ENCODE data around the gene PTPN2. TPM values are rescaled to one million over a fixed set of nuclear protein-coding genes. Genes with fewer than 3 reads are reported as not detected.

Gene PTPN2
- total RNA-seq, 2 experiments from 2014 or later, result 49.4 to 53.8 TPM

DNA sequence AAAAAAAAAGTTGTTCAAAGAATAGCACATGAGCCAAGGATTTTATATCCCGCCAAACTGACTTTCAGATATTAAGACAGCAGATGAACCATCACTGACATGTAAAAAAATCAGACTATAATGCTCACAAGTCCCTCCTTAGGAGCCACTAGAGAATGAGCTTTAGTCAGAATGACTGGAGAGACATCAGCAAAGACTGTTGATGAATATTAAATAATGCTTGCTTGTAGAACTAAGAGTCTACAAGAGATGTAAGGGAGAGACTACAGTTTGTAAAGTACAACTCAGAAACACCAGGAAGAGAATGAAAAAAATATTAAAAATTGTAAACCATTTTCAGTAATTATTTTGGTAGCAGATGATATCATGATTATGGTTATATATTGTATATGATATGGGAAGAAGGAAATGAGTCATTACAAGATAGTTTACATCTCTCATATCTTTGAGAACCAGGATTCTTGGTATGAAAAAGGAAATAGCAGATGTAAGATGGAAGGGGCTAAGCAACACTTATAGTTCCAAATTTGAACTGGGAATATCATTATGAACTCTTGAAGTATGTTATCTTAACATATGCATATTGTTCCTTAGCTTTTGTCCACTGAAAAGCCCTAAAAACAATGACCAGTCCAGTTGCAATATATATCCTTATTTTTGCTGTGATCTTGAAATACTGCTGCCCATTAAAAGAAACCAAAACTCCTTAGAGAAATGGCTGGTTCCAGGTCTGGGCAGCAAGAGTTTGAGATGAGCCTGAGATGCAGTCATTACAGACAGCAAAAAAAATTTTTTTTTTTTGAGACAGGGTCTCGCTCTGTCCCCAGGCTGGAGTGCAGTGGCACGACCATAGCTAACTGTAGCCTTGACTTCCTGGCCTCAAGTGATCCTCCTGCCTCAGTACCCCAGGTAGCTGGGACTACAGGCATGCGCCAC, 55.7 kb downstream of the PTPN2 start:
- Histone ChIP-seq H3K9me3 (ENCODE audit: control insufficient read depth in 1 of 2, insufficient read depth in 1 of 2, low read length in 2 of 2) (peaks cover 8 to 10% of the 10 kb centered on the region in 2 experiments), H3K27me3 (ENCODE audit: control insufficient read depth in 1 of 2, insufficient read depth in 2 of 2, low read length in 2 of 2) (no peaks in the 10 kb centered on the region), H3K4me1 (ENCODE audit: insufficient read depth, low read length) (no peaks in the 10 kb centered on the region), H3K27ac (ENCODE audit: low read depth in 1 of 2, low read length in 2 of 2) (no peak overlapping the region), H3K4me3 (ENCODE audit: low read length) (no peak overlapping the region), H3K36me3 (ENCODE audit: insufficient read depth, low read length) (peaks cover 64% of the 10 kb centered on the region)
- Mint-ChIP-seq H3K27me3 (no peaks in the 10 kb centered on the region), H3K36me3 (ENCODE audit: low read depth) (peaks cover 88% of the 10 kb centered on the region), H3K4me3 (no peak overlapping the region), H3K27ac (no peak overlapping the region), H3K4me1 (ENCODE audit: low read depth) (no peaks in the 10 kb centered on the region), H3K9me3 (peaks cover 3% of the 10 kb centered on the region)
- ChIA-PET CTCF (no interaction called here), POLR2A (interaction anchor here (0.9 kb wide), 1 partner anchor 12 kb away, joined by 3 read pairs; no protein-coding TSS in a partner anchor)
- no peak for ATAC-seq (ENCODE audit: poor library complexity)
- intact Hi-C loops (cut with DNase I, micrococcal nuclease), result no loop called here
- TF ChIP-seq, protein P1, sequence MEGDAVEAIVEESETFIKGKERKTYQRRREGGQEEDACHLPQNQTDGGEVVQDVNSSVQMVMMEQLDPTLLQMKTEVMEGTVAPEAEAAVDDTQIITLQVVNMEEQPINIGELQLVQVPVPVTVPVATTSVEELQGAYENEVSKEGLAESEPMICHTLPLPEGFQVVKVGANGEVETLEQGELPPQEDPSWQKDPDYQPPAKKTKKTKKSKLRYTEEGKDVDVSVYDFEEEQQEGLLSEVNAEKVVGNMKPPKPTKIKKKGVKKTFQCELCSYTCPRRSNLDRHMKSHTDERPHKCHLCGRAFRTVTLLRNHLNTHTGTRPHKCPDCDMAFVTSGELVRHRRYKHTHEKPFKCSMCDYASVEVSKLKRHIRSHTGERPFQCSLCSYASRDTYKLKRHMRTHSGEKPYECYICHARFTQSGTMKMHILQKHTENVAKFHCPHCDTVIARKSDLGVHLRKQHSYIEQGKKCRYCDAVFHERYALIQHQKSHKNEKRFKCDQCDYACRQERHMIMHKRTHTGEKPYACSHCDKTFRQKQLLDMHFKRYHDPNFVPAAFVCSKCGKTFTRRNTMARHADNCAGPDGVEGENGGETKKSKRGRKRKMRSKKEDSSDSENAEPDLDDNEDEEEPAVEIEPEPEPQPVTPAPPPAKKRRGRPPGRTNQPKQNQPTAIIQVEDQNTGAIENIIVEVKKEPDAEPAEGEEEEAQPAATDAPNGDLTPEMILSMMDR (IDR thresholded peaks at IDR 0.05), result no peak
- DNase-seq, result no peak

GRCh38 chr18:12827588-12827987, 56.4 kb downstream of the PTPN2 start:
- Mint-ChIP-seq H3K9me3 (peaks cover 3% of the 10 kb centered on the region), H3K27ac (no peak overlapping the region), H3K4me3 (no peak overlapping the region), H3K36me3 (ENCODE audit: low read depth) (peaks cover 88% of the 10 kb centered on the region), H3K27me3 (no peaks in the 10 kb centered on the region), H3K4me1 (ENCODE audit: low read depth) (no peaks in the 10 kb centered on the region)
- H3K27ac ChIP-seq (ENCODE audit: low read depth in 1 of 2, low read length in 2 of 2), result no peak overlapping the region
- peaks cover 8 to 10% of the 10 kb centered on the region in 2 experiments for H3K9me3 ChIP-seq (ENCODE audit: control insufficient read depth in 1 of 2, insufficient read depth in 1 of 2, low read length in 2 of 2)
- TF ChIP-seq, protein P1 (IDR thresholded peaks at IDR 0.05), result no peak
- POLR2A ChIA-PET, result no interaction called here
- no peak overlapping the region for H3K4me3 ChIP-seq (ENCODE audit: low read length)
- peaks cover 65% of the 10 kb centered on the region for H3K36me3 ChIP-seq (ENCODE audit: insufficient read depth, low read length)
- ATAC-seq (ENCODE audit: poor library complexity), result no peak
- CTCF ChIA-PET, result no interaction called here
- no peaks in the 10 kb centered on the region for H3K4me1 ChIP-seq (ENCODE audit: insufficient read depth, low read length)
- H3K27me3 ChIP-seq (ENCODE audit: control insufficient read depth in 1 of 2, insufficient read depth in 2 of 2, low read length in 2 of 2), result no peaks in the 10 kb centered on the region
- DNase-seq, result no peak
- intact Hi-C loops (cut with DNase I, micrococcal nuclease), result no loop called here

GRCh38 chr18:12825230-12825629, 58.8 kb downstream of the PTPN2 start:
- no peaks in the 10 kb centered on the region for H3K27me3 ChIP-seq (ENCODE audit: control insufficient read depth in 1 of 2, insufficient read depth in 2 of 2, low read length in 2 of 2)
- ChIA-PET CTCF (interaction anchor here (0.9 kb wide), 1 partner anchor 65 kb away, joined by 3 read pairs; no protein-coding TSS in a partner anchor), POLR2A (no interaction called here)
- Mint-ChIP-seq H3K9me3 (peaks cover 3% of the 10 kb centered on the region), H3K4me1 (ENCODE audit: low read depth) (no peaks in the 10 kb centered on the region), H3K27ac (no peak overlapping the region), H3K36me3 (ENCODE audit: low read depth) (peaks cover 88% of the 10 kb centered on the region), H3K27me3 (no peaks in the 10 kb centered on the region), H3K4me3 (no peak overlapping the region)
- intact Hi-C loops (cut with DNase I, micrococcal nuclease), result no loop called here
- no peaks in the 10 kb centered on the region for H3K4me1 ChIP-seq (ENCODE audit: insufficient read depth, low read length)
- no peak overlapping the region for H3K27ac ChIP-seq (ENCODE audit: low read depth in 1 of 2, low read length in 2 of 2)
- TF ChIP-seq, protein P1 (IDR thresholded peaks at IDR 0.05), result no peak
- DNase-seq (no peak), ATAC-seq (ENCODE audit: poor library complexity) (no peak)
- no peak overlapping the region for H3K4me3 ChIP-seq (ENCODE audit: low read length)
- peaks cover 8 to 10% of the 10 kb centered on the region in 2 experiments for H3K9me3 ChIP-seq (ENCODE audit: control insufficient read depth in 1 of 2, insufficient read depth in 1 of 2, low read length in 2 of 2)
- H3K36me3 ChIP-seq (ENCODE audit: insufficient read depth, low read length), result peaks cover 68% of the 10 kb centered on the region

Measured in CD4-positive, alpha-beta T cell (primary cell).